HG02610 (cell line): ENCODE results near the gene STEAP2.
"Not testable (repeated sequence)": the region's sequence is repeated elsewhere in the genome, so short reads cannot be mapped to it uniquely, and the experiment has no call there.

Experiments used
- ATAC-seq: cut with Tn5 transposase; IDR thresholded peaks from one replicate; pipeline ENCODE4 v1.9.1; 2021; ENCODE audit warnings: mild to moderate bottlenecking, moderate library complexity; ENCODE audit not compliant: unreplicated experiment

STEAP2 gene

DNA sequence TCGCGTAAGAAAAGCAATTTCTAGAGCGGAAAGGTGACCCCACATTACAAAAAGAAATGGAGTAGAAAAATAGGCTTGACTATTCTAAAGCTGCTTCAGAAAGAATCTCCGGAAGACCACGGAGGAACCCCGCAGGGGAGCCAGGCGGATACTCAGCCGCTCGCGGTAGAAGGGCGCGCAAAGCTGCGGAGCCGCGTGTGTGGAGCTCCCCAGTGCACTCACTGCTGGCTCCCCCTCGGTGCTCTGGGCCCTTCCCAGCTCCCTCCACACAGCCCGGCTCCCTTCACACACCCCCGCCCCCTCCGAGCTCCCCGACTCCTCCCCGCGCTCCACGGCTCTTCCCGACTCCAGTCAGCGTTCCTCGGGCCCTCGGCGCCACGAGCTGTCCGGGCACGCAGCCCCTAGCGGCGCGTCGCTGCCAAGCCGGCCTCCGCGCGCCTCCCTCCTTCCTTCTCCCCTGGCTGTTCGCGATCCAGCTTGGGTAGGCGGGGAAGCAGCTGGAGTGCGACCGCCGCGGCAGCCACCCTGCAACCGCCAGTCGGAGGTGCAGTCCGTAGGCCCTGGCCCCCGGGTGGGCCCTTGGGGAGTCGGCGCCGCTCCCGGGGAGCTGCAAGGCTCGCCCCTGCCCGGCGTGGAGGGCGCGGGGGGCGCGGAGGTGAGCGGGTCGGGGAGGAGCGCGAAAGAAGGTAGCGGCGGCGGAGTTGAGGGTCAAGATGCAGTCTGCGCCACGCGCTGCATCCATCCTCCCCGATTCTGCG lies at the start of gene STEAP2:
Gene STEAP2 (plus strand): TSS at position 350 of the 758 bp plus-strand sequence. CDS start 13,343 bp downstream, outside the sequence.
- ATAC-seq = peak; percentile 91

DNA sequence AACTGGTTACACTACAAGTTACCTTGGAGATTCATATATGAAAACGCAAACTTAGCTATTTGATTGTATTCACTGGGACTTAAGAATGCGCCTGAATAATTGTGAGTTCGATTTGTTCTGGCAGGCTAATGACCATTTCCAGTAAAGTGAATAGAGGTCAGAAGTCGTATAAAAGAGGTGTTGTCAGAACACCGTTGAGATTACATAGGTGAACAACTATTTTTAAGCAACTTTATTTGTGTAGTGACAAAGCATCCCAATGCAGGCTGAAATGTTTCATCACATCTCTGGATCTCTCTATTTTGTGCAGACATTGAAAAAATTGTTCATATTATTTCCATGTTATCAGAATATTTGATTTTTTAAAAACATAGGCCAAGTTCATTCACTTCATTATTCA lies 48.0 kb upstream of the STEAP2 start:
- ATAC-seq = no peak

DNA sequence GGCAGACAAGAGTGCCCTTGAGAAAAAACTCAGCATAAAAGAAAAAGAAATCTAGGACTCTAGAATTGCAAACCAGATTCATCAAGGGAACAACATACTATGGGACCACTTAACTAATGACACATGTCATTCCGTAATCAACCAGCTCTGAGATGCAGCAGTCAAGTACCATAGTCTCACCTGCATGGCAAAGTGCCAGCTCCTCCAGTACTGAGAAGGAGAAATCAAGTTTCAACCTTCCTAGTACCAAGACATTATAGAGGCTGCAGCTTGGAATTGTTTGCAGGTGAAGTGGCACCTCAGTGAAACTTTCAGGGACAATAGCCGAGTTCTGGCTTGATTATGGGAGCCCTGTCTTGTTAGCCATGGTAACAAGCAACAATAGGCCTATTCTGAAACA lies 45.8 kb upstream of the STEAP2 start:
- ATAC-seq = no peak

DNA sequence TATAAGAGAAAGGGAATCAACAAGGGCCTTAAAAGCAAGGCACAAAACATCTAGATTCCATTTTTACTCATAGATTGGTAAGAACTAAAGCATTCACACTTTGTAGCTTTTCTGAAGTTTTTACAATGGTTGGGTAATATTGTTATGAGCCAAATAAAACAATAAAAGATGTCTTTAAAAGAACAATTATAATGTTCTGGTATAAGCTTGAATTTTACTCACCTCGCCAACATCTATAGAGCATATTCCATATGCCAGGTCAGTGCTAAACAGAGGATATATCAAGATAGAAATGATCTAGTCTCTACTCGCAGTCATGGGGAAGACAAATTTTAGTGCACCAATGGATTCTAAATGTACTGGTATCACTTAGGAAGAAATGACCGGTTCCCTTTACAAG lies 45.4 kb upstream of the STEAP2 start:
- no peak for ATAC-seq

DNA sequence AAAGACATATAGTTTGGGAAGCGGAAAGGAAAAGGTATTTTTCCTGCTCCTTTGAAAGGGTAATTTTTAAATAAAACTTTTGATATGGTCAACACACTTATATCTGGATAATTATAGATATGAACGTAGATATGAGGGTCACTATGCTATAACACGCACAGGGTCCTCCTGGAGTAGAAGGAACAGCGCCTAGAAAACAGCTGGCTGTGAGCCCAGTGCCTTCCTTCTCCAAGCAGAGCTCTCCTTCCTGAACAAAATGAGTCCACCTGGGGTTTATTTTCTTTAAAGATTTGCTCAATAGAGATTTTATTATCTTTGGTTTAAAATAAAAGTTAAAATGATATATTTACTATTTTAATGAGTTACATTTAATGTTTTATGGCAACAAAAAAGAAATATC lies 44.2 kb upstream of the STEAP2 start:
- no peak for ATAC-seq

DNA sequence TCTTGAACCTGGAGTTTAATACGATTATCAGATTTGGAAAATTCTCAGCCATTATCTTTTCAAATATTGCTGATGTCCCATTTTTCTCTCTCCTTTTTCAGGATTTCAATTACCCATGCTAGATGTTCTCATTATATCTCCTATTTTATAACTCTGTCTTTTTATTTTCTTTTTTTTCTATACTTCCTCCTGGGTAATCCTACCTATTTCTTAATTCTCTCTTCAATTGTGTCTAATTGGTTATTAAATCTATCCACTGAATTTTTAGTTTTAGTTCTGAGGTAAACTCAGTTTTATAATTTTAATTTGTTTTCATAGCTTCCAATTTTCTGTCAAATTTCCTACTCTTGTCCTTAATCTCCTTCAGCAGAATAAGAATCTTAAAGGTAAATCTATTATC lies 41.6 kb upstream of the STEAP2 start:
- no peak for ATAC-seq

DNA sequence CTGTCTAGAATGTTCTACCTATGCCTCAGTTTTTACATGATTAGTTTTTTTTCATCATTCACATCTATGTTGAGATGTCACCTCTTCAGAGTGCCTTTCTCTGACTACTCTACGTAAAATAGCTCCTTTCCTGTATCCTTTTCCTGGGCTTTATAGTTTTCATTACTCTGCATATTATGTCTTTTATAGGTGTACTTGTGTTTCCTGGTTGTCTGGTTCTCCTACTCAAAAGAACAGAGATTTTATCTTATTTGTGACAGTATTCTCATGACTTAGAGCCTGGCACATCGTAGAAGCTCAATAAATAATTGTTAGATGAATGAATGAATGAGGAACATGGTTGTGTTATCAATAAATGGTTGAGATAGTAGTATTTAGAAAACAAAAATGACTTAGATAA lies 39.4 kb upstream of the STEAP2 start:
- ATAC-seq = no peak

DNA sequence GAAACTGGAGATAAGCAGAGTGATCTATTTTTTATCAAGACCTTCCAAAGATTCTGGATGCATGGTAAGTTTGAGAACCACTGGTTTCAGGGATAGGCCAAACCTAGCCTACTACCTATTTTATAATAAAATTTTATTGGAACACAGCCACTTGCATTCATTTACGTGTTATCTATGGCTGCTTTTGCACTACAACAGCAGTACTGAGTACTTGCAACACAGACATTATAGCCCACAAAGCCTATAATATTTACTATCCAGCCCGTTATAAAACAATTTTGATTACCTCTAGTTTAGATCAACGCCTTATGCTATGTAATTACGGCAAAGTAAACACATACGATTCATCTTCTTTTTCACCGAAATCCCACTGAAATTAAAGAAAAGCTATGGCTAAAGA lies 38.9 kb upstream of the STEAP2 start:
- ATAC-seq = no peak

DNA sequence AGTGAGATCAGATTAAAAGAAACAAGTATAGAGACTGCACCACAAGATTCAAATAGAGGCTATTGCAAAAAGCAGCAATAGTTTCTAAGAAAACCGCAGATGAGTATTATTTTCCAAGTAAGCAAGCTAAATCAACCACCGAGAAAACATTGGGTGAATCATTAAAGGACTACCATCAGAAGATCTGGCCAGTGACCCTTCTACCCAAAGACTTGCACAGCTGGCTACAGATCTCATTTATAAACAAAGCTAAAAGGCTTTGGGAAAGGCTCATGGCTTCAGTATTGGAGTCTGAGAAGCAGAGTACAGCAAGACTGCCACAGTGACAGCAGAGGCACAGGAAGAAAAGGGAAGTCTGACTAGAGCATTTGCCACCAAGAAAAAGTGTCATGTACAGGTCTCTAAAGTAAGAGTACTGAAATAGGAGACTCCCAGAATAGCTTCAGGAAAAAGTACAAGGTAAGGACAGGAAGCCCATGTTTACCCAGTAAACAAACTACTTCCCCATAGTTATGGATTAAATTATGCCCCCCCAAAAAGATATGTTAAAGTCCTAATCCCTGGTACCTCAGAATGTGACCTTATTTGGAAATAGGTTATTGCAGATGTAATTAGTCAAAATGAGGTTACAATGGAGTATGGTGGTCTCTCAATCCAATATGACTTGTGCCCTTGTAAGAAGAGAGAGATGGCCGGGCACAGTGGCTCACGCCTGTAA lies 38.3 kb upstream of the STEAP2 start:
- peak; percentile 89 for ATAC-seq

DNA sequence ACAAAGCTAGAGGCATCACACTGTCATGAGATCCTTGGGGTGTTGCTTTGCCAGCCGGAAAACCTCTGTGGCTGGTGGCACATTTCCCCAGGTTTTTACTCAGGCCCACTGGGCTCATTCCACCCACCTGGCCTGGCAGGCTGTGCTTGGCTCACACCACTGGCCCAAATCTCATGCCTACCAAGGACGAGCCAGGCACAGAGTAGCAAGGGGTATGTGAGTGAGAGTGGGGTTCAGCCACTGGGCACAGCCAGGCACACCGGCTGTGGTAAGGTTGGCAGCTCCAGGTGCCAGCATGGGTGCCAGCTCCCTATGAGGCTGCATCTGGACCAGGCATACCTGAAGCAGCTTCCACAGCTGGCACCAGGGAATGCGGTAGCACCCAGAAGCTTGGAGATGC lies 35.9 kb upstream of the STEAP2 start:
- no peak for ATAC-seq

DNA sequence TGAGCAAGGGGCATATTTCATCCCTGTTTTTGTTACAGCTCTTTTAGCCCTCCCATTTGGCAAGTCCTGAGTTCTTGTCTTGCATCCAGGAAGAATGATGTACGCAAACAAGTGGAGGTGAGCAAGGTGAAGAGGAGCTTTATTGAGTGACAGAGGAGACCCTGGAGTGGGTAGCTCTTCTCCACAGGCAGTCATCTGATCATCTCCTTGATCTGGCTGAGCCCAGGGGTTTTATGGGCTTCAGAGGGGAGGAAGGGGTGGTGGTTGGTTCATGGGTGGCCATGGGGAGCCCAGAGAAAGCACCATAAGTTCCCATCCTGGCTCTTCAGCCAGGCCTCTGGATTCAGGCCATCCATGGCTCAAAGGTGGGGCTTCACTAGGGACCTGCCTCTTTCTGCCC lies 35.3 kb upstream of the STEAP2 start:
- no peak for ATAC-seq

DNA sequence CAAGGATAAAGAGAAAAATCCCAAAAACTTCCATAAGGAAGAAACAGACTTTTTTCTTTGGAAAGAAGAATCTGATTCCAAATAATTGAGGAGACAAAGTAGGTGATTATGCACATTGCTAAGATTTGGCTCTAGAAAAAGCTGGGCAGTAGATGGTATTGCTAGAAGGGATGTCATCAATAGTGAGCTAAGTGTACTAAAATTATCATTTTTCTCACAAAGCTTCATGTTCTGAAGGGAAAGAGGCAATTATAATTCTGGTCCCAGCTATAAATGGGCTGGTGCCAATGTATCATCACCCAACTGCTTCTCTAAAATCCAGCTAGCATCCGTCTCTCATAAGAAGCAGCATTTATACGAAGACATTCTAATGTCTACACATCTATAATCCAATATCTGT lies 33.4 kb upstream of the STEAP2 start:
- ATAC-seq = no peak

DNA sequence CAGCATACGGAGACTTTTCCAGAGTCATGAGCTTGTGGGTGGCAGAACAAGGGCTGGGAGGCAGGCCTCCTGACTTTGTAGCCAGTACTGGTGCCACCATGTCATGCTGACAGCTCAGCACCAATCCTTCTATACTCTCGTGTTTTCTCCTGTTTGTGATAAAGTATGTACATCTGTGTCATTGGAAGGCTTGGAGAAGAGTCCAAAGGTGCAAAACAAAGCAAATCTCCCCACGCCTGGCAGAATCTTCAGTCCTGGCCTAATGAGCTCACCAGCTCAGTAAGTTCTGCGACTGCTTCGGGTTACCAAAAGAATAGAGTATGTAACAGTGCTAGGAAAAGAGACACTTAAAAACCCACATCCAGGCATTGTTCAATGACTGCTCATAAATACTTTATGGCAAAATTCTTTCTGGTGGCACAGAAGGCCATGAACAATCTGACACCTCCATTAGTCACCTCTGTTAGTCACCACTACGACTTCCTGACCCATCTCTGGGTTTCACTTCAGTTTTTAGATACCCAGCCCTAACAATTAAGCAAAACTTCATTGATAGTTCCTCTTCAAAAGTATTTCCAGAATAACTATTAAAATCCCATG lies 32.8 kb upstream of the STEAP2 start:
- ATAC-seq = peak; percentile 99

DNA sequence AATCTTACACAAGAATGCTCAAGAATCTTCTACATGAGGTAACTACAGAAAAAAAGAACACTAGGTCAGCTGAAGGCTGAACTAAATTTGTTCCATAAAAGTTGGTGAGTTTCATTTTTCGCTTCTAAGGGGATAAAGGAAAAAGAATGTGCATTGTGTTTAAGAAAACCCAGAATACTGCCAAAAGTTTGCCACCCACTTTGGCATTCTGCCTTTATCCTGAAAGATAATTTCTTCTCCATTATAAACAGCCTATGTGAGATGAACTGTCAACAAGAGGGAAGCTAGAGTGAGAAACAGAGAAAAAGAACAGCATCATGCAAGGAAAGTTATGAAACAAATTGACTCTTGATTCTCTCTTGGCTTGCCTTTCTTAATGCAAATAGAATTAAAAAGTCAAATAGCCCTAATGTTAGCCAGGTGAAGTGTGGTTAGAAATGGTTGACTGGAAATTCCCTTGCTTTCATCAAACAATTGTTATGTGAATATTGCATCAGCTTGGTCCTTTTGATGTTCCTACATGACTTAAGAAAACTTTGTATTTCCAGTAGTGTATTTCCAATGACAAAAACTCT lies 31.4 kb upstream of the STEAP2 start:
- ATAC-seq = peak; percentile 39

DNA sequence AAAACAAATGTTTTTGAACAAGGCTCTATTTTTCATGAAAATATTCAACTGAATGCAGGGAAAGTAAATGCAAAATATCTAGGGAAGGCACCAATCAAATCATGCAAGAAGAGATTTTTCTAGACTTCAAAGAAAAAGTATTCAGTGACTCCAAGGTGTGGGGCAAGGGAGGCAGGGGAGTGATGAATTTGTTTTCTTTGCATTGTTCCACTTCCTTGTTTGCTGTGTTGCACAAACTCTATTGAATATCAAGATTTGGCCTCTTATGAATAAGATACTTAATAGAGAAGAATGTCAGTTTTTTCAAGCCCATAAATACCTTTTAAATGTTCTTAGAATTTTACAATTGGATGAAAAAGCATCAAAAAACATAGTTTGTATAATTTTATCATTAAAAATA lies 30.9 kb upstream of the STEAP2 start:
- no peak for ATAC-seq

DNA sequence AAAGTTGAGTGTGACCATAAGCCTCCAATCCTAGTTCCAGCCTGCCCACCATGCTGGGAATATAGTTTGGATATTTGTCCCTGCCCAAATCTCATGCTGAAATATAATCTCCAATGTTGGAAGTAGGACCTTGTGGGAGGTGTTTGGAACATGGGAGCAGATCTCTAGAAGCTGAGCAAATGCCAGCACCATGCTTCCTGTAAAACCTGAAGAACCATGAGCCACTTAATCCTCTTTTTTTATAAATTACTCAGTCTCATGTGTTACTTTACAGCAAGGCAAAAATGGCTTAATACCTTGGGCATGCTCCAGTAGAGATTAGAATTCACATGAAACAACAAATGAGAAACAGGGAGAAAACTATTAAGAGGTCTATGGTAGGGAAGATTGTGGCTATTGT lies 30.1 kb upstream of the STEAP2 start:
- ATAC-seq = no peak

DNA sequence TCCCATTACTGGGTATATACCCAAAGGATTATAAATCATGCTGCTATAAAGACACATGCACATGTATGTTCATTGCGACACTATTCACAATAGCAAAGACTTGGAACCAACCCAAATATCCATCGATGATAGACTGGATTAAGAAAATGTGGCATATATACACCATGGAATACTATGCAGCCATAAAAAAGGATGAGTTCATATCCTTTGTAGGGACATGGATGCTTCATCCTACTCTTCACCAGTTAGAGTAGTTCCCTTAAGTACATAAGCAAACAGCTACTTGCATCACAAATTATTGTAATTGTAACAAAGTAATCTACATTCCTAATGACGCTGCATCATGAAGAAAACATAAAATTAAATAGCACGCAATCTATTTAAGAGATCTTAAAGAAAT lies 25.2 kb upstream of the STEAP2 start:
- ATAC-seq = not testable (repeated sequence)

DNA sequence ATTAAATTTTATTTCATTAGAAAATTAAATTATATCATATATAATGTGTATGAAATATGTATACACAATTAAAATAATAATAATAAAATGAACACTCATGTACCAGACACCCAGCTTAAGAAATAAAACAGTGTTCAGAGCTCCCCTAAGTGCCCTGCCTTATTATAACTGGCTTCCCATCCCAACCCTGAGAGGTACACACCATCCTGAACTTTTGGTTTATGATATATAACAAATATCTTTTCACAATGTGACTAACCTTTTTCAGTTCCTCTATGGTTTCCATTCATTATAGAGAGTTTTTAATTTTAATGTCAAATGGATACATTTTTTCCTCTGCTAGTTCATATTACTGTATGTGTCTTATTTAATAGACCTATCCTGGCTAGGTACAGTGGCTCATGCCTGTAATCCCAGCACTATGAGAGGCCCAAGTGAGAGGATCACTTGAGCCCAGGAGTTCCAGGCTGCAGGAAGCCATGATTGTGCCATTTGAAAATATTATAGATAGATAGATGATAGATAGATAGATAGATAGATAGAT lies 24.0 kb upstream of the STEAP2 start:
- no peak for ATAC-seq

DNA sequence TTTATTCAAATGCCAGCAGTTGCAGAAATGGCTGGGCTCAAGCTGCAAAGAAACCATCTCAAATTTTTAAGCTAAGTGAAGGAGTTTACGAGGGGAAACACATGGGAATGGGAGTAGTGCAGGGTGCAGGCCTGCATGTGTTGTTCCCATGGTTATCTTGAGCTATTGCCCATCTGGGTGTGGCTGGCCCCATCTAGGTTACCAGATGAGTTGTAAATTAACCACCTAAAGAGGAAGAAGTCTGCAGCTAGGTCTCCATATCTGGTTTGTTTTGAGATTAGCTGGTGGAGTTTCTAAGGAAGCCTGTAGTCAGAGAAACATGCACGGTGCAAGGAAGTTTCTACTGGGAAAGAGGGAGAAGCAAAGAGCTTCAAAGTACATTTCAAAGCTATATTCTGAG lies 23.3 kb upstream of the STEAP2 start:
- ATAC-seq = peak; percentile 98

DNA sequence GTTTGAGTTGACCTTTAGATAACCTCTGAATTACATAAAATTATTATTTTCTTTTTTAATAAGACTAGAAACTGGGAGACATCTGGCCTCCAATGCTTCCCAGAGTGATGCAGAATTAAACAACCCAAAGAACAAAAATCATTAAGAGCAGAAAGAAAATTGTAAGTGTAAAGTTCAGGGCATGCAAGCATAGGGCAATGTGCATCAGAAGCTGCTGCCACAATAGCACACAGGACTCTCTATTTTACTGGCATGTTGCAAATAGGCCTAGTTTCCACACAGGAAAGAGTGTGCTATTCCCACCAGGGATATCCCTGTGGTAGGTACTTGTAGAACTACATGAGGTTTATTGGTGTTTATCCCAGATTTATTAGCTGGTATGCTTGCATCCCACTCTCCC lies 20.5 kb upstream of the STEAP2 start:
- no peak for ATAC-seq

DNA sequence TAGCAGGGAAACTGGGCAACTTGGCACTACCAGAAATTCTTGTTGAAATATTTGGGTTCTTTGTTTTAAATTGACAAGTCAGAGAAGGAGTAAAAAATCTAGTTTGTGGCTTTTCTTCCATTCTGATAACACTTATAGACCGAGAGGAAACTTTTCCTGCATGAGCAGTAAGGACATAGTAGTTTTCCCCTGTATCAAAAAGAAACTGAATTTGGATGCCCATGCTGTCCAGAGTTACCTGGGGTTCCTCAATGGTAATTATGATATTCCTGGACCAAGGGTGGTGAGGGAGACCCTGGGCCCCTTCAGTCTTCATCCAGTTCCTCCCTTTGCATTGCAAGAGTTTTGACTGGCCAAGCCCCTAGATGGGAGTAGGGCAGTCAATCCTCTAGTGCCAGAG lies 19.9 kb upstream of the STEAP2 start:
- ATAC-seq = no peak
